Activated CD4-positive, CD25-positive, alpha-beta regulatory T cell treated with anti-CD3 and anti-CD28 coated beads, Interleukin-2, amount 50 U/mL, for 24 hours (primary cell): ENCODE measurements around the gene PGA3.
"Not testable (repeated sequence)": the region's sequence is repeated elsewhere in the genome, so short reads cannot be mapped to it uniquely, and the experiment has no call there.

Source experiments
- ATAC-seq, 2 donors: fragments of 150-1000 bp; cut with Tn5 transposase; one replicate each; pipeline ENCODE4 v1.10.0; 2021; ENCODE audit warnings: mild to moderate bottlenecking in 1 of 2, moderate library complexity in 1 of 2

The PGA3 gene

DNA sequence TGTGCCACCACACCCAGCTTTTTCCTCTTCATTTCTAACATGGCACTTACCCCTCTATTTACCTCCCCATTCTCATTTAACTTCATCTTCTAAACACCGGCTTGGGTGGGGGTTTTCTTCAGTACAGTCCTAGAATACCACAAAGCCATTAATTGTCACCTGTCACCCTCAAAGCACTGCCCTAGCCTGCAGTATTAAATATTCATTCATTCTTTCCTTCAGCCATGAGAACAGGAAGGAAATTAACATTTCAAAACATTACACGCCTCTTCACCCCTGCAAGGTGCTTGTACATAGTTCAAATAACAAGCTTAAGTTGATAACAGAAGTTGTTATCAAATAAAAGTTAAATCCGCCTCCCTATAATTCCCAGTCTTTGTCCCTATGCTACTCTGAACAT lies 31.4 kb upstream of the PGA3 start:
- ATAC-seq: peak in 1 of 2 donors; percentile 30

DNA sequence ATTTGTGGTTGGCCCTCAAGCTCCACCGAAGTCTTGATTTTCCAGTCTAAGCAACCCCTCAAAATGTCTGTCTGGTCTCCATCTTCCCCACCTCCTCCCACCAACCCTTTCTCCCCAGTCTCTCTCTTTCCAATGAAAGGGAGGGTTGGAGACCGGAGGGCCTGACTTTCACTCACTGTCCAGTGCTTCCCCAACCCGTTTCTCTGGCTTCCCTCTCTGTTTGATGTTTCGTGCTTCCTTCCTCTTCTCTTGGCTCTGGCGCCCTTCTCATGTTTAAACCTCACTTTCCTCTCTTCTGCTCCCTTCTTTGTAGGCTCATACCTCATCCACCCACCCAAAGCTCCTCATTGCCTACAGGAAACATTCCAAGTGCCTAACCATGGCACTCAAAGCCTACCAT lies 31.0 kb upstream of the PGA3 start:
- ATAC-seq: no peak

GRCh38 chr11:61172888-61173287 lies 30.4 kb upstream of the PGA3 start:
- ATAC-seq: no peak

GRCh38 chr11:61173456-61173855 lies 29.9 kb upstream of the PGA3 start:
- no peak for ATAC-seq

- ATAC-seq: no peak
These were observed 29.0 kb upstream of the PGA3 start for GRCh38 chr11:61174273-61174672.

DNA sequence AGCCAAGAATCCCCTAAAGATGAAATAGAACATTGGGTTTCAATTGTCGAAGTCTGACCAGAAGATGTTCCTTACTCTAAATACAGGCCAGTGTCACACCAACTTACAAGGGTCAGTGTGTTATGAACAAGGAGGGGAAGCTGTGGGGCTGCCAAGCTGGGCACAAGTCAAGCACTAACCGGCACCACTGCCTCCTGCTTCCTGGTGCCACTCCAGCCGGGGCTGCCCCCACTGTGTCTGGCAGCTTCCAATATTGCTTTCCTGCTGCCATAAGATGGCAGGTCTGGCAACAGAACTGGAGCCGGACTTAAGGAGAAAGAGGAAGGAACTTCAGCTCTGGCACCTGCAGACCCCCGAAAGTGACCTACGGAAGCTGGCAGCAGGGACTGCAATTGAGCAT lies 28.4 kb upstream of the PGA3 start:
- ATAC-seq: no peak

- ATAC-seq: no peak
These were observed 26.9 kb upstream of the PGA3 start for GRCh38 chr11:61176446-61176845.

DNA sequence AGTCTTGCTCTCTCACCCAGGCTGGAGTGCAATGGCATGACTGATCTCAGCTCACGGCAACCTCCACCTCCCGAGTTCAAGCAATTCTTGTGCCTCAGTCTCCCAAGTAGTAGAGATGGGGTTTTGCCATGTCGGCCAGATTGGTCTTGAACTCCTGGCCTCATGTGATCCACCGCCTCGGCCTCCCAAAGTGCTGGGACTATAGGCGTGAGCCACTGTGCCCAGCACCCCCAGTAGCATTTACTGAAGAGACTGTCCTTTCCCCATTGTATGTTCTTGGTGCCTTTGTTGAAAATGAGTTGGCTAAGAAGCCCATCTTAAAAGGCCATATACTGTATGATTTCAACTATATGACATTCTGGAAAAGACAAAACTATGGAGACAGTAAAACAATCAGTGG lies 23.1 kb upstream of the PGA3 start:
- not testable (repeated sequence) for ATAC-seq

DNA sequence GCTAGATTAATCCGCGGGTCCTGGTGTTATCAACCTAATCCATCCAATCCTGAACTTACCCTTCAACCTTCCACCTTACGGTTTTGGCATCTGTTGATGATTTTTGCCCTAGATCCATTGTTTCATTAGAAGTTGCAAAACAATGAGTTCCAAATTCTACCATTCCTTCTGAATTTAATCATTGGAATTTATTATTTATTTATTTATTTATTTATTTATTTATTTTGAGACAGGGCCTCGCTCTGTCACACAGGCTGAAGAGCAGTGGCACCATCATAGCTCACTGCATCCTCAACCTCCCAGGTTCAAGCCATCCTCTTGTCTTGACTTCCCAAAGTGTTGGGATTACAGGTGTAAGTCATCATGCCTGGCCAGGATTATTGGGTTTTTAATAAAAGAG lies 21.8 kb upstream of the PGA3 start:
- no peak for ATAC-seq

GRCh38 chr11:61183645-61184044 lies 19.7 kb upstream of the PGA3 start:
- ATAC-seq: no peak

- no peak for ATAC-seq
These were observed 16.8 kb upstream of the PGA3 start for GRCh38 chr11:61186504-61186903.

GRCh38 chr11:61187505-61188130 lies 15.7 kb upstream of the PGA3 start:
- ATAC-seq: peak; percentile 75 to 76

GRCh38 chr11:61189933-61190332 lies 13.4 kb upstream of the PGA3 start:
- no peak for ATAC-seq

- ATAC-seq: no peak
These were observed 9.7 kb upstream of the PGA3 start for GRCh38 chr11:61193596-61193995.

DNA sequence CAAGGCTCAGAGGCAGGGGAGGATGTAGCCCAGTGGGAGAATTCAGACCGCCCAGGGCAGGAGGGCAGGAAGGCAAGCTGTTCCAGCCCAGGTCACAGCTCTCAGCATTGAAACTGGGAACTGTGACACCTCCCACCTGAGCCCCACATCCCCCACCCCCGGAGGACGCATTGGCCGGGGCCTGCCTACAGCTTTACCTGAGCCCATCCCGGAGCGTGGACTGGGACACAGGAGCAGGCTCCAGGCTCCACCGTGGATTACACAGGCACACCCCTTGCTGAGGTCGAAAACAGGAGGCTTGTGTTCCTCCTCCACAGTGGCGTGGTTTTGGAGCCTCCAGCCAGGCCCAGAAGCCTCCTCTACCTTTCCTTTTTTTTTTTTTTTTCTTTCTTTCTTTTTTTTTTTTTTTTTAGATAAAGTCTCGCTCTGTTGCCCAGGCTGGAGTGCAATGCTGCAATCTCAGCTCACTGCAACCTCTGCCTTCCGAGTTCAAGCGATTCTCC lies 9.1 kb upstream of the PGA3 start:
- no peak for ATAC-seq

DNA sequence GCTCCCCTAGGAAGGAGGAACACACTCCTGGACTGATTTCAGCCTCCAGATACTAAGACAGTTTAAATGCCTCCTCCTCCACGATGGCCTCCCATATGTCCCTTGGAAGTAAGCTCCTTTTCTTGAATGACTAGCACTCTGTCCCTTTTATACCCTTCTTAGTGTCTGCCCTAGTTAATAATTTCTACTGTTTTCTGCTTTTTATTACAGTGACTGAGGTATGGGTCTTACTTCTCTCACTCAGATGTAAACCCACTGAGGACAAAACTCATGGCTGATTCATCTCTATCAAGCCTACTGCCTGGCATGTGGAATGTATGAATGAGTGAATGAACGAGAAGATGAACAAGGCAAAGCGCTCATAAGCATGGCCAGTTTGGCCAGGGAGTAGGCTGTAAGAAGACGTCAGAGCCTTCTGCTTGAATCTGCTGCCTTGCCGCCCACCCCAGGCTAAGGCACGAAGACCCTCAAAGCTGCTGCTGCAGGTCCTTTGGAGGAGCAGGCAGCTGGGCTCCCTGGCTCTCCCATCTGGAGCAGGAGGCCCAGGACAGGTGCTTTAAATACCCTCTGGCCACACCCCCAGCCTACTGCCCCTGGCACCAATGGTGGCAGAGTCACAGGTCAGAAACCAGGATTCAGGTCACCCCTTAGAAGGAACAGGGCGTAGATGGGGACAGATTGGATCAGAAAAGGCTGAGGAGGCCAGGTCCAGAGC lies 8.2 kb upstream of the PGA3 start:
- no peak for ATAC-seq

DNA sequence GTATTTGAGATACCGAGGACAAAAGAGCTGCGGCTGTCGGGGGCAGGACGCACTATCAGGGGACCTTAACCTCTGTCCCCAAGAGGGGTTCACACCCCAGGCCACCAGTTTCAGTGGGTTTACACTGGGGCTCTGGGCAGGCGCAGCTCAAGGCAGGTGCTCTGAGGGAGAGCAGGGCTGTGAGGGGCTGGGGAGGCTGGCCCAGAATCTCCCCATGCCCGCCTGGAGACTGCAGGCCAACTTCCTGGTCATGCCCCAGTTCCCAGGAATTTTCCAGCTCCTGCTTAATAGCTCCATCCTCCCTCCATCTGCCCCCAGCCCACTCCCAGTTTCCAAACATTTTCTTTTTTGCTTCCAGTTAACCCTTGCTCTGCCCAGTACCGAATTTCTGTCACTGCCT lies 7.6 kb upstream of the PGA3 start:
- no peak for ATAC-seq

DNA sequence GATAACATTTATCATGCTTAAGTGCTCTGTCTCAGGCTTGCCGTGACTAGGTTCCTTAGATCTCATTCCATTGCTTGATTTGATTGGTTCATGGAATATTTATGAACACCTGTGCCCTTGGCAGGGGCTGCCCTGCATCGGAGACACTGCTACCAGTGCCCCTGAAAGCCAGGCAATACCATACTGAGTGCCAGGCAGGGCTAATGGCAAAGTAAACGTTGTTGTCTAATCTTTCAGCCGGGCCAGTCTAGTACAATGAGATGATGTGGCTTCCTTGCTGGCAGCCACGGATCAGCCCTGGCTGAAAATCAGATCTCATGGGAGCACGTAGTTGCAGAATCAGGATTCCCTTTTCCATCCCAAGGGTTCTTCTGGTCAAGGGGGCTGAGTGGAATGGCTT lies 5.0 kb upstream of the PGA3 start:
- ATAC-seq: no peak

DNA sequence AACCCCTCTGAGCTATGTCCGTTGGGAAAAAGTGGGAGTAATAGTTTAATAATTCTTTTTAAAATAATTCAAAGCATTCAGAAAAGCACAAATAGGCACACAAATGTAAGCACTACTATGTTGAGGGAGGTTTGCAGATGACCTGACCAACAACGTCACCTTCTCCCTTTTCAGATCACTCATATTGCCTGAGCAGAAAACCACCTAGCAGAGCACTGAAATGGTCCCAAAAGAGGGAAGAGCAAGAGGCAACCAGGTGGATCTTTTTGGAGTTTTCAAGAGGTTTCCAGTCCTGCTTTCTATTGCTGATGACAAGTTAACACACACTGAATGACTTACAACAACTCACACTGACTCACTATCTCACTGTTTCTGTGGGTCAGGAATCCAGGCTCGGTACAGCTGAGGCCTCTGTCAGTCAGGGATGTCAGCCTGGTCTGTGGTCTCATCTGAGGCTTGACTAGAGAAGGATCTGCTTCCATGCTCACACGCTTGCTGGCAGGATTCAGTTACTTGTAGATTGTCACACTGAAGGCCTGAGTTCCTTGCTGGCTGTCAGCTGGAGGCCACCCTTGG lies 4.3 kb upstream of the PGA3 start:
- ATAC-seq: no peak

DNA sequence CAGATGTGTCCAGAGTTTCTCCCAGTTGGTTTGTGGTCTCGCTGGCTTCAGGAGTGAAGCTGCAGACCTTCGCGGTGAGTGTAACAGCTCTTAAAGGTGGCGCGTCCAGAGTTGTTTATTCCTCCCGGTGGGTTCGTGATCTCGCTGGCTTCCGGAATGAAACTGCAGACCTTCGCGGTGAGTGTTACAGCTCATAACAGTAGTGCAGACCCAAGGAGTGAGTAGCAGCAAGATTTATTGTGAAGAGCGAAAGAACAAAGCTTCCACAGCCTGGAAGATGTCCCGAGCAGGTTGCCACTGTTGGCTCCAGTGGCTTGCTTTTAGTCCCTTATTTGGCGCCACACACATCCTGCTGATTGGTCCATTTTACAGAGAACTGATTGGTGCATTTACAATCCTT lies 1.8 kb upstream of the PGA3 start:
- ATAC-seq: no peak

GRCh38 chr11:61203873-61204272 lies 558 bp downstream of the PGA3 start:
- ATAC-seq: not testable (repeated sequence)

GRCh38 chr11:61204502-61205059 lies 1.3 kb downstream of the PGA3 start:
- ATAC-seq: not testable (repeated sequence)

DNA sequence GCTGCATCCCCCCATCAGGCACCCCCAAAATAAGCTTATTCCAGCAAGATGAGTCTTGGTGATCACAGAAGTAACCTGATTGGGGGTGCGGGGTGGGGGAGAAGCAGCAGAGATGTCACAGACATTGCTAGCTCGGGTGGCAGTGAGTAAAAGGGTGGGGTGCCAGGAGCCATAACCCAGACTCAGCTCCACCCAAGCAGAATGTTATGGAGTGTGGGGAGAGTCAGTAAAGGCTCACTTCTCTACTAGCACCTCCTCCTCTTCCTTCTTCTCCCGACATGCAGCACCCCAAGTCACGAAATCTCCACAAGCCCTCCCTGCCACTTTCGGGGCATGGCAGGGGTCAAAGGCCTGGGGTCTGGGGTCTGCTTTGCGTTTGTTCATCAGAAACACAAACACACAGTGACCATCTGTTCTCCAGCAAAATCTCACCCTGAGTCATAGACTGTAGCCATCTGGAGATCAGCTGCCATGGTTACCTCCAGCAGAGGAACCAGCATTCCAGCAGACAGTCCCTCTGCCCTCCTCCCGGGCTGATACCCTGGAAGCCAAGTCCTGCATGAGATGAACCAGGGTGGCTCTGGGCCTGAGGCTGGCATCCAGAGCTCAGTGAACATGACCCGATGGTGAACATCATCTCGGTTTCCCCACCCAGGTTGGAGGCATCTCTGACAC lies 4.5 kb downstream of the PGA3 start:
- ATAC-seq: not testable (repeated sequence)
